ENCODE measurements around the gene TEX29. TPM values are rescaled to one million over a fixed set of nuclear protein-coding genes. Genes with fewer than 3 reads are reported as not detected.

The TEX29 gene
- total RNA-seq, 3 donors from 2014 or later (not counting 1 experiment from before 2014, with no cell fraction given), result not detected

GRCh38 chr13:111361046-111361872 lies 40.8 kb downstream of the TEX29 start:
- no peak overlapping the region for H3K27ac Mint-ChIP-seq
- Histone ChIP-seq H3K9me3 (ENCODE audit: control insufficient read depth, insufficient read depth, low read length) (no peaks in the 10 kb centered on the region), H3K4me3 (ENCODE audit: low read length) (no peak overlapping the region), H3K4me1 (ENCODE audit: control insufficient read depth, insufficient read depth, low read length) (no peaks in the 10 kb centered on the region), H3K27me3 (ENCODE audit: control insufficient read depth, insufficient read depth, low read length) (no peaks in the 10 kb centered on the region), H3K27ac (ENCODE audit: low read length) (no peak overlapping the region), H3K36me3 (ENCODE audit: control insufficient read depth, insufficient read depth, low read length) (no peaks in the 10 kb centered on the region)
- no peak for DNase-seq
- H3K27me3 Mint-ChIP-seq (ENCODE audit: low read depth in 2 of 2), result peaks cover 4 to 6% of the 10 kb centered on the region in 2 donors
- intact Hi-C loops (cut with micrococcal nuclease), result no loop called here
- ATAC-seq, result peak in 1 of 3 donors; percentile 18
- no peaks in the 10 kb centered on the region for H3K4me1 Mint-ChIP-seq
- TF ChIP-seq CTCF (IDR thresholded peaks at IDR 0.05), result no peak
- H3K9me3 Mint-ChIP-seq, result no peaks in the 10 kb centered on the region
- H3K36me3 Mint-ChIP-seq, result no peaks in the 10 kb centered on the region
- no peak overlapping the region for H3K4me3 Mint-ChIP-seq
- WGBS (ENCODE audit: insufficient coverage), result 87% methylated on average over 20 of the region's 20 CpGs

- H3K27ac ChIP-seq (ENCODE audit: low read length), result no peak overlapping the region
- Mint-ChIP-seq H3K27ac (no peak overlapping the region), H3K4me1 (no peaks in the 10 kb centered on the region), H3K27me3 (ENCODE audit: low read depth in 2 of 2) (peaks cover 0 to 5% of the 10 kb centered on the region in 2 donors), H3K9me3 (no peaks in the 10 kb centered on the region), H3K4me3 (no peak overlapping the region), H3K36me3 (no peaks in the 10 kb centered on the region)
- WGBS (ENCODE audit: insufficient coverage), result 66% methylated on average over 11 of the region's 11 CpGs
- DNase-seq (no peak), ATAC-seq (no peak)
- no peak for TF ChIP-seq CTCF (IDR thresholded peaks at IDR 0.05)
- H3K4me3 ChIP-seq (ENCODE audit: low read length), result no peak overlapping the region
- no peaks in the 10 kb centered on the region for H3K4me1 ChIP-seq (ENCODE audit: control insufficient read depth, insufficient read depth, low read length)
- no peaks in the 10 kb centered on the region for H3K27me3 ChIP-seq (ENCODE audit: control insufficient read depth, insufficient read depth, low read length)
- H3K36me3 ChIP-seq (ENCODE audit: control insufficient read depth, insufficient read depth, low read length), result no peaks in the 10 kb centered on the region
- intact Hi-C loops (cut with micrococcal nuclease), result no loop called here
- no peaks in the 10 kb centered on the region for H3K9me3 ChIP-seq (ENCODE audit: control insufficient read depth, insufficient read depth, low read length)
Measured at GRCh38 chr13:111361873-111362648, 41.6 kb downstream of the TEX29 start.

GRCh38 chr13:111363121-111363520 lies 42.7 kb downstream of the TEX29 start:
- Mint-ChIP-seq H3K36me3 (no peaks in the 10 kb centered on the region), H3K4me1 (no peaks in the 10 kb centered on the region), H3K4me3 (no peak overlapping the region), H3K27me3 (ENCODE audit: low read depth in 2 of 2) (peaks cover 0 to 5% of the 10 kb centered on the region in 2 donors), H3K27ac (no peak overlapping the region), H3K9me3 (no peaks in the 10 kb centered on the region)
- H3K27ac ChIP-seq (ENCODE audit: low read length), result no peak overlapping the region
- no peaks in the 10 kb centered on the region for H3K36me3 ChIP-seq (ENCODE audit: control insufficient read depth, insufficient read depth, low read length)
- TF ChIP-seq CTCF (IDR thresholded peaks at IDR 0.05), result no peak
- no peaks in the 10 kb centered on the region for H3K27me3 ChIP-seq (ENCODE audit: control insufficient read depth, insufficient read depth, low read length)
- ATAC-seq (no peak), DNase-seq (no peak)
- H3K9me3 ChIP-seq (ENCODE audit: control insufficient read depth, insufficient read depth, low read length), result no peaks in the 10 kb centered on the region
- H3K4me3 ChIP-seq (ENCODE audit: low read length), result no peak overlapping the region
- H3K4me1 ChIP-seq (ENCODE audit: control insufficient read depth, insufficient read depth, low read length), result no peaks in the 10 kb centered on the region
- 83% methylated on average over 12 of the region's 12 CpGs for WGBS (ENCODE audit: insufficient coverage)
- intact Hi-C loops (cut with micrococcal nuclease), result no loop called here
